Activated naive CD8-positive, alpha-beta T cell treated with anti-CD3 and anti-CD28 coated beads, Interleukin-2, amount 10 ng/mL, durations not matched to agents 7 days and 5 days (primary cell): ENCODE measurements around the gene PTK7. TPM values are rescaled to one million over a fixed set of nuclear protein-coding genes. Genes with fewer than 3 reads are reported as not detected.

ENCODE experiments used
- ATAC-seq: fragments of 150-1000 bp; cut with Tn5 transposase; one replicate; pipeline ENCODE4 v1.10.0; 2021; ENCODE audit warnings: low read depth, moderate library complexity
- POLR2A ChIA-PET: fragments of 350-600 bp; sonication (Branson Sonifier 250); formaldehyde crosslinking; loops from one replicate; lab custom pipeline; 2021; ENCODE audit warnings: antibody characterized with exemption; lab: Charles Lee
- DNase-seq: peaks from one replicate; pipeline ENCODE4 v3.0.0; 2021
- H3K27ac Mint-ChIP-seq: one replicate; pipeline ENCODE4 v1.8.0; 2022; ENCODE audit warnings: mild to moderate bottlenecking, mixed read lengths
- H3K27me3 Mint-ChIP-seq: one replicate; pipeline ENCODE4 v1.8.0; 2022; ENCODE audit warnings: mild to moderate bottlenecking, moderate library complexity, mixed read lengths
- H3K36me3 Mint-ChIP-seq: one replicate; pipeline ENCODE4 v1.8.0; 2021; ENCODE audit warnings: mild to moderate bottlenecking, mixed read lengths
- H3K4me1 Mint-ChIP-seq: one replicate; pipeline ENCODE4 v1.8.0; 2021; ENCODE audit warnings: mixed read lengths
- H3K4me3 Mint-ChIP-seq: one replicate; pipeline ENCODE4 v1.8.0; 2022; ENCODE audit warnings: mild to moderate bottlenecking, moderate library complexity, mixed read lengths
- H3K9me3 Mint-ChIP-seq: one replicate; pipeline ENCODE4 v1.8.0; 2021; ENCODE audit warnings: mixed read lengths
- total RNA-seq, 2 experiments: library from RNA; stranded (reverse); gene quantifications; one replicate each; pipeline ENCODE4 v1.2.3, GENCODE V29; 2021

PTK7 gene
- total RNA-seq, 2 experiments from 2014 or later: 1.4 to 1.9 TPM

DNA sequence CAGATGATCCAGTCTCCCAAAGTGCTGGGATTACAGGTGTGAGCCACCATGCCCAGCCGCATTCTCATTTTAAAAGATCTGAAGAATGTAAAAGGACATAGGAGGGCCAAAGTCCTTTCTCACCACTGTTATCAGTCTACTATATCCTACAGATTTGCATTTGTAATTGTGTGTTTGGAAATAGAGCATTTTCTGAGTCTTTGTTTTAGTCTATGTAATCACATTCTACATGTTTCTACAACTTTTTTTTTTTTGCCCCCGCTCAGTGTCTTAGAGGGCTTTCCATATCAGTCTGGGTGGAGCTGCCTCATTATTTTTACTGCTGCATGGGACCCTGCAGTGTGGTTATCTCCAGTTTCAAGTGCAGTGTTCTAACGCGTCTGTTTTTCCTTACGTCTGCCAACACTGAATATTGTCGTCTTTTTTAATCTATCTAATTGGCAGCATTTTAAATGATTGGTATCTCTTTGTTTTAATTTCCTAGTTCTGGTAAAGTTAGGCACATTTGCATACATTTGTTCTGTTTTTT lies 113.7 kb downstream of the PTK7 start:
- no peak for DNase-seq
- no peak overlapping the region for H3K4me3 Mint-ChIP-seq
- peaks cover 6% of the 10 kb centered on the region for H3K4me1 Mint-ChIP-seq
- no peak for ATAC-seq
- H3K9me3 Mint-ChIP-seq: no peaks in the 10 kb centered on the region
- POLR2A ChIA-PET: no interaction called here
- no peaks in the 10 kb centered on the region for H3K27me3 Mint-ChIP-seq
- H3K27ac Mint-ChIP-seq: no peak overlapping the region
- H3K36me3 Mint-ChIP-seq: peaks cover 17% of the 10 kb centered on the region

DNA sequence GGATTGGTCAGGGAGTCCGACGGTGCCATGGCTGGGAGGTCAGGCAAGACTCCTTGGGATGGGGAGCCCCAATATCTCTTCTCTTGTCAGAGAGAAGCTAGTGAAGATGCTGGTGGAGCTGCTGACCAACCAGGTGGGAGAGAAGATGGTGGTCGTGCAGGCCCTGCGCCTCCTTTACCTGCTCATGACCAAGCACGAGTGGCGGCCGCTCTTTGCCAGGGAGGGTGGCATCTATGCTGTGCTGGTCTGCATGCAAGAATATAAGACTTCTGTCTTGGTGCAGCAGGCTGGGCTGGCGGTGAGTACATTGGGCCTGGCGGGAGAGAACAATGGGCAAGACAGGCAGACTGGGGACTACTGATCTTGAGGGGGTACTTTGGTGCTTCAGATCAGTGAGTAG lies 116.8 kb downstream of the PTK7 start:
- no peak for ATAC-seq
- H3K36me3 Mint-ChIP-seq: peaks cover 9% of the 10 kb centered on the region
- no peaks in the 10 kb centered on the region for H3K27me3 Mint-ChIP-seq
- H3K9me3 Mint-ChIP-seq: no peaks in the 10 kb centered on the region
- H3K4me1 Mint-ChIP-seq: peaks cover 3% of the 10 kb centered on the region
- POLR2A ChIA-PET: no interaction called here
- H3K4me3 Mint-ChIP-seq: no peak overlapping the region
- DNase-seq: peak; percentile 21
- H3K27ac Mint-ChIP-seq: no peak overlapping the region

DNA sequence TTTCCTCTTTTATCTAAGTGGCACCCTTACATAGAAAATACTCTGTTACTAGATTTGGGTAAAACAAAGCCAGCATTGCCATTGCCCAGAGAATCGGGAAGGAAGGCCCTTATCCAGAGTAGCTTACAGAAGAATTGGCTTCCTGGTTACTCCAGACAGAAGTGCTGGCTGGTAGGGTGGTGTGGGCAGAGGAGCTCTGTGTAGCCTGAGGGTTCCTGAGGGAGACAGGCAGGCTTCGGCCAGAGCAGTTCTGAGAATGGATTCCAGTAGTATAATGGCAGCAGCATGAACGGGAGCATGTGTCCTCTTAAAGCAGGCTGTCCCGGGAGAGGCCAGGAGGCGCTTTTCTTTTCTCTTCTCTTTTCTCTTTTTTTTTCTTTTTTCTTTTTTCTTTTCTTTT lies 117.8 kb downstream of the PTK7 start:
- Mint-ChIP-seq H3K27ac (no peak overlapping the region), H3K36me3 (peaks cover 4% of the 10 kb centered on the region), H3K27me3 (no peaks in the 10 kb centered on the region), H3K4me3 (no peak overlapping the region), H3K4me1 (peaks cover 3% of the 10 kb centered on the region), H3K9me3 (no peaks in the 10 kb centered on the region)
- POLR2A ChIA-PET: no interaction called here
- DNase-seq: peak; percentile 17
- ATAC-seq: no peak

DNA sequence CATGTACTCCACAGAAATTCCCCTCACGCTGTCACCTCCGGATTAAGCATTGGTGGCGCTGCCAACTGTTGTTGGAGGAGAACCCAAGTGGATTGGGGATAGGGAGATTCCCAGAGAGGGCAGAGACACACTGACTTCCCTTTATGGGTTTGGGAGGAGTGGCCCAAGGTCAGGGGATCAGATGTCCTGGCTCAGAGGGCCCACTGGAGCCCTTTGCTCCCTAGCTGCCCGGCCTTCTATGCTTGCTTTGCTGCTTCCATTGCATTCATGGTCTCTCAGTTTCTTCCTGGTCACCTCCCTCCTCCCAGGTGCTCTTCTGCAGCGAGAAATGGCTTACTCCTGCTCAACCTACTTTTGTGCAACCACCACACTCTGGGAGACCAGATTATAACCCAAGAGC lies 120.2 kb downstream of the PTK7 start:
- Mint-ChIP-seq H3K27me3 (no peaks in the 10 kb centered on the region), H3K4me1 (no peaks in the 10 kb centered on the region), H3K36me3 (peaks cover 4% of the 10 kb centered on the region), H3K27ac (no peak overlapping the region), H3K9me3 (no peaks in the 10 kb centered on the region), H3K4me3 (no peak overlapping the region)
- DNase-seq (peak; percentile 1), ATAC-seq (no peak)
- POLR2A ChIA-PET: no interaction called here

DNA sequence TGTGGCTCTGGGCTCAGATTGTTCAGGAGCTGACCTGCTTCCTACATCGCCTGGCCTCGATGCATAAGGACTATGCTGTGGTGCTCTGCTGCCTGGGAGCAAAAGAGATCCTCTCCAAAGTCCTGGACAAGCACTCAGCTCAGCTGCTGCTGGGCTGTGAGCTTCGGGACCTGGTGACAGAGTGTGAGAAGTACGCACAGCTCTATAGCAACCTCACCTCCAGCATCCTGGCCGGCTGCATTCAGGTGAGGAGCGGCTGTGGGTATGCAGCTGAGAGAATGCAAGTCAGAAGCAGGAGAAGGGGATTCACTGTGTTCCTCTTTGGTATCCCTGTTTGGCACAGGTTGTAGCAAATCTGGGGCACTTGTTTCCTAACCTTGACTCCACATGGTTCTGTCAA lies 123.8 kb downstream of the PTK7 start:
- ATAC-seq: no peak
- peak; percentile 19 for DNase-seq
- Mint-ChIP-seq H3K9me3 (no peaks in the 10 kb centered on the region), H3K27me3 (no peaks in the 10 kb centered on the region), H3K4me1 (no peaks in the 10 kb centered on the region), H3K36me3 (peaks cover 4% of the 10 kb centered on the region), H3K4me3 (no peak overlapping the region), H3K27ac (no peak overlapping the region)
- POLR2A ChIA-PET: interaction anchor here (0.9 kb wide), 1 partner anchor 18 kb away, joined by 3 read pairs; the partner anchor contains the start of gene CUL9

DNA sequence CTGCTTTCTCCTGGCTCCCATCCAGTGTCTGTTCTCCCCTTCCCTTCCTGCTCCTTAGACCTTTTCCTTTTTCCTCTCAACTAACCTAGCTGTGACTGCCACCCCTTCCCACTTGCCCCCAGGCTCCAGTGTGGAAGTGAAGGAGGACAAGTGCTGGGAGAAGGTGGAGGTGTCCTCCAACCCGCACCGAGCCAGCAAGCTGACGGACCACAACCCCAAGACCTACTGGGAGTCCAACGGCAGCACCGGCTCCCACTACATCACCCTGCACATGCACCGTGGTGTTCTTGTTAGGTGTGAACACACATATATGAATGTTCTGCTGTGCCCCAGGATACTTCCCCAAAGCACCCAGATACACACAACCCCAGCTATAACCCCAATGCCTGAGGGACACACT lies 124.4 kb downstream of the PTK7 start:
- H3K4me3 Mint-ChIP-seq: no peak overlapping the region
- peaks cover 4% of the 10 kb centered on the region for H3K36me3 Mint-ChIP-seq
- no peaks in the 10 kb centered on the region for H3K27me3 Mint-ChIP-seq
- ATAC-seq: no peak
- H3K27ac Mint-ChIP-seq: no peak overlapping the region
- DNase-seq: peak; percentile 22
- H3K9me3 Mint-ChIP-seq: no peaks in the 10 kb centered on the region
- H3K4me1 Mint-ChIP-seq: no peaks in the 10 kb centered on the region
- POLR2A ChIA-PET: interaction anchor here (0.6 to 2.0 kb wide), 4 partner anchors 12 to 26 kb away, joined by 3 to 5 read pairs (median 4); partner anchors contain the start of gene CUL9

DNA sequence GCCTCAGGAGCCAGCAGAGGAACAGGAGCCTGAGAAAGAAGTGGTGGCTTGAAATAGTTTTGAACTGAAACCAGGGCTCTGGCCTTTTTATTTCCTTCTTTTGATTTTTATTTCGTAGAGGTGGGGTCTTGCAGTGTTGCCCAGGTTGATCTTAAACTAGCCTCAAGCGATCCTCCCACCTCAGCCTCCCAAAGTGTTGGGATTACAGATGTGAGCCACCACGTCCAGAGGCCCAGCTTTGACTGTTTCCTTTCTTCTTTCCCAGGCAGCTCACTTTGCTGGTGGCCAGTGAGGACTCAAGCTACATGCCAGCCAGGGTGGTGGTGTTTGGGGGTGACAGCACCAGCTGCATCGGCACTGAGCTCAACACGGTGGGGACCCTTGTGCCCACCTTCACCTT lies 126.3 kb downstream of the PTK7 start:
- ATAC-seq (no peak), DNase-seq (no peak)
- POLR2A ChIA-PET: interaction anchor here (2.0 kb wide), 1 partner anchor 28 kb away, joined by 5 read pairs; no protein-coding TSS in a partner anchor
- H3K27ac Mint-ChIP-seq: no peak overlapping the region
- peaks cover 6% of the 10 kb centered on the region for H3K36me3 Mint-ChIP-seq
- H3K4me1 Mint-ChIP-seq: no peaks in the 10 kb centered on the region
- H3K27me3 Mint-ChIP-seq: no peaks in the 10 kb centered on the region
- H3K9me3 Mint-ChIP-seq: no peaks in the 10 kb centered on the region
- no peak overlapping the region for H3K4me3 Mint-ChIP-seq

DNA sequence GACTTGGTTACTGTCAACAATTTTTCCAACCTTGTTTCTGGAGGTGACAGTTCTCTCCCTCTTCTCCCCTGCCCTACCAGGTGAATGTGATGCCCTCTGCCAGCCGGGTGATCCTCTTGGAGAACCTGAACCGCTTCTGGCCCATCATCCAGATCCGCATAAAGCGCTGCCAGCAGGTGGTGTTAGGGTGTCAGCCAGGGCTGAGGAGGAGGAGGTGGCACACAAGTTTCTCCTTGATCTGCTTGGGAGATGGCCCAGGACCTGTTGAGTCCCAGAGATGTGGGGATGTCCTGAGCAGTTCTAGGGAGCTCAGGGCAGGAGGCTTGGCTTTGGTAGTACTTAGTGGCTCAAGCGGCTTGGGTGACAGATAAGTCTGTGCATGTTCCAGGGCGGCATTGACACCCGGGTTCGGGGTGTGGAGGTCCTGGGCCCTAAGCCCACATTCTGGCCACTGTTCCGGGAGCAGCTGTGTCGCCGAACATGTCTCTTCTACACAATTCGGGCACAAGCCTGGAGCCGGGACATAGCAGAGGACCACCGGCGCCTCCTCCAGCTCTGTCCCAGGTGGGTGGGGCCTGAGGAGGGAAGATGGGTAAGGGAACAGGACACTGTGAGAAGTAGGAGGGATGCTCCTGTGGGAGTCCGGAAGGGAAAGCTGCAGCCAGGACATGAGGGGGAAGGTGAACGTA lies 127.1 kb downstream of the PTK7 start:
- Mint-ChIP-seq H3K27me3 (no peaks in the 10 kb centered on the region), H3K4me3 (no peak overlapping the region), H3K36me3 (peaks cover 6% of the 10 kb centered on the region), H3K9me3 (no peaks in the 10 kb centered on the region), H3K27ac (no peak overlapping the region), H3K4me1 (no peaks in the 10 kb centered on the region)
- POLR2A ChIA-PET: no interaction called here
- DNase-seq (peak; percentile 20), ATAC-seq (no peak)

DNA sequence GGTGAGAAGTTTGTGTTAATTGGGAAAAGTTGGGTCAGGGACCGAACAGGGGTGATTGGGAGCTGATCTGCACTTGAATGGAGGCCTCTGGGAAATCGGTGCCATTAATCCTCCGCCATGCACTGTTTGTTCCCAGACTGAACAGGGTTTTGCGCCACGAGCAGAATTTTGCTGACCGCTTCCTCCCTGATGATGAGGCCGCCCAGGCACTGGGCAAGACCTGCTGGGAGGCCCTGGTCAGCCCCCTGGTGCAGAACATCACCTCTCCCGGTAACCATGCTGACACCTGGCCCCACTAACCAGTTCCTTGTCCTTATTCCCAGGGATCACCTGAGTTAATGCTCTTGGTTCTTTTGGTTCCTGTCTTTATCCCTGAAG lies 127.6 kb downstream of the PTK7 start:
- no peaks in the 10 kb centered on the region for H3K27me3 Mint-ChIP-seq
- POLR2A ChIA-PET: no interaction called here
- no peaks in the 10 kb centered on the region for H3K4me1 Mint-ChIP-seq
- no peaks in the 10 kb centered on the region for H3K9me3 Mint-ChIP-seq
- peaks cover 6% of the 10 kb centered on the region for H3K36me3 Mint-ChIP-seq
- no peak overlapping the region for H3K27ac Mint-ChIP-seq
- no peak for ATAC-seq
- DNase-seq: peak; percentile 4
- H3K4me3 Mint-ChIP-seq: no peak overlapping the region

DNA sequence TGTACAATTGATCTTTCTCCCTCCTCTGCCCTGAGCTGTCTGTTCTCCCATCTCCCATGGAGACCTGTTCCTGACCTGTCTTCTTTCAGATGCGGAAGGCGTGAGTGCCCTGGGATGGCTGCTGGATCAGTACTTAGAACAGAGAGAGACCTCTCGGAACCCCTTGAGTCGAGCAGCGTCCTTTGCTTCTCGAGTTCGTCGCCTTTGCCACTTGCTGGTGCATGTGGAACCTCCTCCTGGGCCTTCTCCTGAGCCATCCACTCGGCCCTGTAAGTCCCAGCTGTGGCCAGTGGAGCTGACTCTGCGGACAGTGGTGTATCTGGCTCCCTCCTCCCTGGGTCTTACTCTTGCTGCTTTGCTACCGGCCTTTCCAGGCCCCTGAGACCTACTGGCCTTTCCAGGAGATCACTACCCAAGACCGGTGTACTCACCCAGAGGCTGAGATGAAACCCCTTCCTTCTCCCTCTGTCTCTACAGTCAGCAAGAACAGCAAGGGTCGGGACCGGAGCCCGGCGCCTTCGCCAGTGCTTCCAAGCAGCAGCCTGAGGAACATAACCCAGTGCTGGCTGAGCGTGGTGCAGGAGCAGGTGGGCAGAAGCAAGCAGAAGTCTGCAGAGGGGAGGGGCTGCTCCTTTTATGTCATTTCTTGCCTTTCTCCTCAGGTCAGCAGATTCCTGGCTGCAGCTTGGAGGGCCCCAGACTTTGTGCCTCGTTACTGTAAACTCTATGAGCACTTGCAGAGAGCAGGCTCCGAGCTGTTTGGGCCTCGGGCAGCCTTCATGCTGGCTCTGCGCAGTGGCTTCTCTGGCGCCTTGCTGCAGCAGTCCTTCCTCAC lies 128.4 kb downstream of the PTK7 start:
- POLR2A ChIA-PET: no interaction called here
- Mint-ChIP-seq H3K9me3 (no peaks in the 10 kb centered on the region), H3K27ac (no peak overlapping the region), H3K4me1 (no peaks in the 10 kb centered on the region), H3K27me3 (no peaks in the 10 kb centered on the region), H3K4me3 (no peak overlapping the region), H3K36me3 (peaks cover 6% of the 10 kb centered on the region)
- ATAC-seq (no peak), DNase-seq (peak; percentile 22)

DNA sequence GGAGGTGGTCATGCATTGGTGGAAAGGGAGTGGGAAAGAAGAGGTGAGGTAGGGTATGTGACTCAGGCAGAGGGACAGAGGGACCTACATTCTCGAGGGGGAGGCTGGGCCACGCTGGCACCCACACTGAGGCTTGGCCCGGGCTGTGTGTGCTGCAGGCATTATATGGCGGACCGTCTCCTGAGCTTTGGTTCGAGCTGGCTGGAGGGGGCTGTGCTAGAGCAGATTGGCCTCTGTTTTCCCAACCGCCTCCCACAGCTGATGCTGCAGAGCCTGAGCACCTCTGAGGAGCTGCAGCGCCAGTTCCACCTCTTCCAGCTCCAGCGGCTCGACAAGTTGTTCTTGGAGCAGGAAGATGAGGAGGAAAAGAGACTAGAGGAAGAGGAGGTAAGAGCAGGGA lies 129.7 kb downstream of the PTK7 start:
- ATAC-seq (no peak), DNase-seq (peak; percentile 24)
- H3K27ac Mint-ChIP-seq: peak overlapping the region; percentile 35
- no peak overlapping the region for H3K4me3 Mint-ChIP-seq
- no peaks in the 10 kb centered on the region for H3K4me1 Mint-ChIP-seq
- H3K9me3 Mint-ChIP-seq: no peaks in the 10 kb centered on the region
- peaks cover 6% of the 10 kb centered on the region for H3K36me3 Mint-ChIP-seq
- no peaks in the 10 kb centered on the region for H3K27me3 Mint-ChIP-seq
- POLR2A ChIA-PET: no interaction called here

DNA sequence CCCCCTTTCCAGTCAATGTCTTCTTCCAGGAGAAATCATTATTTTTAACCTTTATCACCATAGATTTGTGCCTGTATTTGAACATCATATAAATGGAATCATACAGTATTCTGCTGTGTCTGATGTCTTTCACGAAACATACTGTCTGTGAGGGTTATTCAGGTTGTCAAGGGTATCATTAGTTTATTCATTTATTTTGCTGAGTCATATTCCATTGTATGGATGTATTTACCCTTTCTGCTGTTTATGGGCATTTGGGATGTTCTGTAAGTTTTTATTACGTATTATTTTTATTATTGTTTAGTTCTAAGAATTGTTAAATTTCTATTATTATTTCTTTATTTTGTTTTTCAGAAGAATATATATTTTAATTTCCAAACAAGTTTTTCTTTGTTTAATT lies 131.2 kb downstream of the PTK7 start:
- Mint-ChIP-seq H3K27me3 (no peaks in the 10 kb centered on the region), H3K4me1 (no peaks in the 10 kb centered on the region), H3K9me3 (no peaks in the 10 kb centered on the region), H3K27ac (no peak overlapping the region), H3K4me3 (no peak overlapping the region), H3K36me3 (peaks cover 9% of the 10 kb centered on the region)
- ATAC-seq: no peak
- DNase-seq: no peak
- POLR2A ChIA-PET: no interaction called here
